C1 segment of cervical spinal cord (tissue), 14 donors: ENCODE results near the gene PLCG2.
A peak's percentile ranks its signal among the peaks of the same experiment; 100 is the strongest.
"Not testable (repeated sequence)": the region's sequence is repeated elsewhere in the genome, so short reads cannot be mapped to it uniquely, and the experiment has no call there.

Experiments used
- DNase-seq, 14 donors: peaks; one replicate each; lab custom pipeline; 2025; lab: John Stamatoyannopoulos, UW

The PLCG2 gene

GRCh38 chr16:81996664-81997509 lies 217.8 kb downstream of the PLCG2 start:
- DNase-seq: peak in 1 of 14 donors; percentile 2

GRCh38 chr16:81997738-81998137 lies 218.6 kb downstream of the PLCG2 start:
- no peak for DNase-seq

- no peak for DNase-seq
Observed at GRCh38 chr16:82002831-82003230, 223.7 kb downstream of the PLCG2 start.

- DNase-seq: no peak
Observed at GRCh38 chr16:82004601-82005000, 225.5 kb downstream of the PLCG2 start.

GRCh38 chr16:82005027-82005830 lies 226.1 kb downstream of the PLCG2 start:
- no peak for DNase-seq

- no peak for DNase-seq
Observed at GRCh38 chr16:82006036-82006435, 226.9 kb downstream of the PLCG2 start.

- DNase-seq: no peak
Observed at GRCh38 chr16:82007189-82007588, 228.1 kb downstream of the PLCG2 start.

GRCh38 chr16:82008957-82009592 lies 230.0 kb downstream of the PLCG2 start:
- no peak for DNase-seq

GRCh38 chr16:82009789-82010188 lies 230.7 kb downstream of the PLCG2 start:
- DNase-seq: not testable (repeated sequence)

- no peak for DNase-seq
Observed at GRCh38 chr16:82010649-82011048, 231.6 kb downstream of the PLCG2 start.

- DNase-seq: no peak
Observed at GRCh38 chr16:82011199-82011641, 232.1 kb downstream of the PLCG2 start, which contains the start of gene SDR42E1. Gene SDR42E1 (minus strand): TSS chr16:82011470. CDS start chr16:82000858, 10,612 bp downstream.
